Neural cell (in vitro differentiated cells): ENCODE data around the gene COL4A1. TPM values are rescaled to one million over a fixed set of nuclear protein-coding genes. Genes with fewer than 3 reads are reported as not detected.

ENCODE experiments used
- H2AFZ ChIP-seq: fragments of 200-600, 300-800 bp; sonication (generic), shearing (Covaris generic); 2 replicates; pipeline ENCODE4 v1.6.0; 2014; ENCODE audit warnings: low read depth, mild to moderate bottlenecking, antibody characterized with exemption, low read length, moderate library complexity
- H3F3A ChIP-seq: fragments of 200-600 bp; shearing (Covaris generic); 2 replicates; pipeline ENCODE4 v1.6.1; 2016; ENCODE audit warnings: mild to moderate bottlenecking, moderate library complexity, mixed read lengths, antibody characterized with exemption, low read length; ENCODE audit not compliant: insufficient read depth, poor library complexity, severe bottlenecking
- H3K27ac ChIP-seq: fragments of 200-600, 300-800 bp; sonication (generic), shearing (Covaris generic); 2 replicates; pipeline ENCODE4 v1.5.1; 2014; ENCODE audit warnings: mild to moderate bottlenecking, low read length, moderate library complexity
- H3K27me3 ChIP-seq: fragments of 300-800, 200-600 bp; sonication (generic), shearing (Covaris generic); 2 replicates; pipeline ENCODE4 v1.6.0; 2014; ENCODE audit warnings: mild to moderate bottlenecking, low read depth, low read length, moderate library complexity; ENCODE audit not compliant: insufficient read depth
- H3K36me3 ChIP-seq: fragments of 300-800, 200-600 bp; sonication (generic), shearing (Covaris generic); 2 replicates; pipeline ENCODE4 v1.5.1; 2014; ENCODE audit warnings: mild to moderate bottlenecking, antibody characterized with exemption, low read length, moderate library complexity; ENCODE audit not compliant: insufficient read depth
- H3K4me2 ChIP-seq: fragments of 300-800, 200-600 bp; sonication (generic), shearing (Covaris generic); 2 replicates; pipeline ENCODE4 v1.6.0; 2014; ENCODE audit warnings: mild to moderate bottlenecking, low read length
- H3K4me3 ChIP-seq: fragments of 300-800, 200-600 bp; sonication (generic), shearing (Covaris generic); 2 replicates; pipeline ENCODE4 v1.5.1; 2014; ENCODE audit warnings: mild to moderate bottlenecking, low read length, moderate library complexity
- H3K79me2 ChIP-seq: fragments of 200-600 bp; shearing (Covaris generic); replicated peaks from 2 replicates; pipeline ENCODE4 v1.6.0; 2014; ENCODE audit warnings: mild to moderate bottlenecking, low read length, moderate library complexity; ENCODE audit not compliant: insufficient read depth
- H3K9ac ChIP-seq: fragments of 300-800, 200-600 bp; sonication (generic), shearing (Covaris generic); 2 replicates; pipeline ENCODE4 v1.6.1; 2016; ENCODE audit warnings: mild to moderate bottlenecking, low read length, mixed read lengths
- H3K9me2 ChIP-seq: fragments of 200-600 bp; shearing (Covaris generic); 2 replicates; pipeline ENCODE4 v1.6.1; 2016; ENCODE audit warnings: mild to moderate bottlenecking, low read length, mixed read lengths; ENCODE audit not compliant: insufficient read depth
- H3K9me3 ChIP-seq: fragments of 200-600, 300-800 bp; sonication (generic), shearing (Covaris generic); 2 replicates; pipeline ENCODE4 v1.6.1; 2016; ENCODE audit warnings: mild to moderate bottlenecking, mixed run types, low read length, moderate library complexity, mixed read lengths
- H4K20me1 ChIP-seq: fragments of 200-600 bp; shearing (Covaris generic); 2 replicates; pipeline ENCODE4 v1.6.1; 2016; ENCODE audit warnings: mild to moderate bottlenecking, mixed run types; ENCODE audit not compliant: insufficient read depth
- CTCF ChIP-seq: fragments of 450-650 bp; IDR thresholded peaks from 2 replicates; pipeline ENCODE4 v1.5.1; 2014; ENCODE audit warnings: antibody characterized with exemption, mild to moderate bottlenecking, moderate library complexity; ENCODE audit not compliant: poor library complexity, severe bottlenecking
- EP300 ChIP-seq: fragments of 450-650 bp; conservative IDR thresholded peaks from 2 replicates; pipeline ENCODE4 v1.6.1; 2014; ENCODE audit warnings: antibody characterized with exemption, mild to moderate bottlenecking, moderate library complexity; ENCODE audit not compliant: poor library complexity, severe bottlenecking
- EZH2 ChIP-seq: fragments of 200-600, 300-800 bp; shearing (Covaris generic), sonication (generic); IDR thresholded peaks from 2 replicates; pipeline ENCODE4 v1.6.1; 2014; ENCODE audit warnings: antibody characterized with exemption, low read length, borderline replicate concordance, mild to moderate bottlenecking; ENCODE audit not compliant: insufficient read depth, poor library complexity, severe bottlenecking
- MXI1 ChIP-seq: fragments of 450-650 bp; conservative IDR thresholded peaks from 2 replicates; pipeline ENCODE4 v1.6.1; 2014; ENCODE audit warnings: antibody characterized with exemption, mild to moderate bottlenecking; ENCODE audit not compliant: poor library complexity, severe bottlenecking
- POLR2AphosphoS5 ChIP-seq: IDR thresholded peaks from 2 replicates; pipeline ENCODE4 v1.6.1; 2012
- RAD21 ChIP-seq: fragments of 450-650 bp; conservative IDR thresholded peaks from 2 replicates; pipeline ENCODE4 v1.6.1; 2014; ENCODE audit warnings: antibody characterized with exemption, mild to moderate bottlenecking, moderate library complexity
- REST ChIP-seq: IDR thresholded peaks from 2 replicates; pipeline ENCODE4 v1.6.1; 2012; ENCODE audit warnings: borderline replicate concordance
- SMC3 ChIP-seq: fragments of 450-650 bp; conservative IDR thresholded peaks from 2 replicates; pipeline ENCODE4 v1.6.1; 2014; ENCODE audit warnings: antibody characterized with exemption, mild to moderate bottlenecking, moderate library complexity; ENCODE audit not compliant: poor library complexity
- TAF1 ChIP-seq: IDR thresholded peaks from 2 replicates; pipeline ENCODE4 v1.6.1; 2012; ENCODE audit warnings: low read depth
- polyA plus RNA-seq: library from polyadenylated mRNA; depleted of rRNA; stranded (reverse); fragments of >200 nt; gene quantifications from 2 replicates; pipeline ENCODE4 v1.2.3, GENCODE V29; 2014

COL4A1 gene
- polyA plus RNA-seq, 1 donor from 2014 or later: 13.1 TPM

- no peak overlapping the region for H3K4me2 ChIP-seq
- TF ChIP-seq MXI1 (no peak), CTCF (no peak), SMC3 (no peak), TAF1 (no peak), REST (no peak), EZH2 (no peak), RAD21 (no peak), POLR2AphosphoS5 (no peak), EP300 (no peak)
Measured at GRCh38 chr13:110264685-110265275, 42.2 kb downstream of the COL4A1 start.

GRCh38 chr13:110263888-110264287, 43.1 kb downstream of the COL4A1 start:
- no peak overlapping the region for H3K9ac ChIP-seq
- H3K36me3 ChIP-seq: no peaks in the 10 kb centered on the region
- no peak overlapping the region for H3K4me2 ChIP-seq
- H3K27ac ChIP-seq: no peak overlapping the region
- H3K79me2 ChIP-seq: no peaks in the 10 kb centered on the region
- no peaks in the 10 kb centered on the region for H3K9me3 ChIP-seq
- TF ChIP-seq RAD21: no peak
- H2AFZ ChIP-seq: no peak overlapping the region
- H3F3A ChIP-seq: no peaks in the 10 kb centered on the region
- H3K27me3 ChIP-seq: no peaks in the 10 kb centered on the region
- H3K4me3 ChIP-seq: no peak overlapping the region
- no peaks in the 10 kb centered on the region for H4K20me1 ChIP-seq
- no peaks in the 10 kb centered on the region for H3K9me2 ChIP-seq

More at GRCh38 chr13:110264685-110265275, 42.2 kb downstream of the COL4A1 start:
- H3K9me3 ChIP-seq: no peaks in the 10 kb centered on the region
- H3K9me2 ChIP-seq: no peaks in the 10 kb centered on the region
- no peak overlapping the region for H3K27ac ChIP-seq
- no peaks in the 10 kb centered on the region for H3K27me3 ChIP-seq
- no peaks in the 10 kb centered on the region for H3K36me3 ChIP-seq
- H3K79me2 ChIP-seq: no peaks in the 10 kb centered on the region
- H3K4me3 ChIP-seq: no peak overlapping the region
- H3K9ac ChIP-seq: no peak overlapping the region
- H3F3A ChIP-seq: no peaks in the 10 kb centered on the region
- no peaks in the 10 kb centered on the region for H4K20me1 ChIP-seq
- H2AFZ ChIP-seq: no peak overlapping the region

- H3K4me3 ChIP-seq: no peak overlapping the region
- H3K9ac ChIP-seq: no peak overlapping the region
- H3K36me3 ChIP-seq: no peaks in the 10 kb centered on the region
- TF ChIP-seq CTCF: no peak
- TF ChIP-seq TAF1: no peak
- TF ChIP-seq EP300: no peak
- no peak for TF ChIP-seq RAD21
- TF ChIP-seq SMC3: no peak
- no peak for TF ChIP-seq EZH2
- TF ChIP-seq MXI1: no peak
- no peak for TF ChIP-seq REST
- no peak for TF ChIP-seq POLR2AphosphoS5
- no peak overlapping the region for H2AFZ ChIP-seq
- H4K20me1 ChIP-seq: no peaks in the 10 kb centered on the region
- no peaks in the 10 kb centered on the region for H3K27me3 ChIP-seq
- no peaks in the 10 kb centered on the region for H3K79me2 ChIP-seq
- H3K4me2 ChIP-seq: no peak overlapping the region
- H3K9me3 ChIP-seq: no peaks in the 10 kb centered on the region
- no peak overlapping the region for H3K27ac ChIP-seq
- H3F3A ChIP-seq: no peaks in the 10 kb centered on the region
- H3K9me2 ChIP-seq: no peaks in the 10 kb centered on the region
Measured at GRCh38 chr13:110263404-110263803, 43.6 kb downstream of the COL4A1 start.
